Retinal pigment epithelial cell (primary cell): Measurements from ENCODE around the gene RNF223.

Experiments used
- DNase-seq: peaks from one replicate; pipeline ENCODE4 v3.0.0-alpha.2; 2010; ENCODE audit warnings: low read depth
- H3K4me3 ChIP-seq: 2 replicates; pipeline ENCODE4 v1.5.1; 2011; ENCODE audit warnings: mild to moderate bottlenecking, low read length, control low read depth, moderate library complexity
- TF ChIP-seq, protein P1 (sequence below): conservative IDR thresholded peaks from 2 replicates; pipeline ENCODE4 v1.5.1; 2011; ENCODE audit warnings: low read depth, low read length, control low read depth, inconsistent platforms

The RNF223 gene

DNA sequence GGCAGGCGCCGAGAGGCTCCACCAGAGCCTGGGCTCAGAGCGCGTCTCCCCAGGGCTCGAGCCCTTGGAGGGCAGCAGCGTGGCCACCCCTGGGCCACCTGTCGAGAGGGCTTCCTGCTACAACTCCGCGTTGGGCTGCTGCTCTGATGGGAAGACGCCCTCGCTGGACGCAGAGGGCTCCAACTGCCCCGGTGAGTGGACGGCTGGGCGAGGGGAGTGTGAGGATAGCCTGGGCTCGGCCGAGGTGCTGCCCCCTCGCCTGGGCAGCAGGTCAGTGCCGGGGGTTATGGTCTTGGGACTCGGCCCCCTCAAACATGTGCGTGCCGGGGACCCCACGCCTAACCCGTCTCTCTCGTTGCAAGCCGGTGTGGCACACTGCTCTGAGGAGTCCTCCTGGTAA is 27.3 kb downstream of the RNF223 start:
- no peak overlapping the region for H3K4me3 ChIP-seq
- DNase-seq = no peak
- TF ChIP-seq, protein P1, sequence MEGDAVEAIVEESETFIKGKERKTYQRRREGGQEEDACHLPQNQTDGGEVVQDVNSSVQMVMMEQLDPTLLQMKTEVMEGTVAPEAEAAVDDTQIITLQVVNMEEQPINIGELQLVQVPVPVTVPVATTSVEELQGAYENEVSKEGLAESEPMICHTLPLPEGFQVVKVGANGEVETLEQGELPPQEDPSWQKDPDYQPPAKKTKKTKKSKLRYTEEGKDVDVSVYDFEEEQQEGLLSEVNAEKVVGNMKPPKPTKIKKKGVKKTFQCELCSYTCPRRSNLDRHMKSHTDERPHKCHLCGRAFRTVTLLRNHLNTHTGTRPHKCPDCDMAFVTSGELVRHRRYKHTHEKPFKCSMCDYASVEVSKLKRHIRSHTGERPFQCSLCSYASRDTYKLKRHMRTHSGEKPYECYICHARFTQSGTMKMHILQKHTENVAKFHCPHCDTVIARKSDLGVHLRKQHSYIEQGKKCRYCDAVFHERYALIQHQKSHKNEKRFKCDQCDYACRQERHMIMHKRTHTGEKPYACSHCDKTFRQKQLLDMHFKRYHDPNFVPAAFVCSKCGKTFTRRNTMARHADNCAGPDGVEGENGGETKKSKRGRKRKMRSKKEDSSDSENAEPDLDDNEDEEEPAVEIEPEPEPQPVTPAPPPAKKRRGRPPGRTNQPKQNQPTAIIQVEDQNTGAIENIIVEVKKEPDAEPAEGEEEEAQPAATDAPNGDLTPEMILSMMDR = no peak

DNA sequence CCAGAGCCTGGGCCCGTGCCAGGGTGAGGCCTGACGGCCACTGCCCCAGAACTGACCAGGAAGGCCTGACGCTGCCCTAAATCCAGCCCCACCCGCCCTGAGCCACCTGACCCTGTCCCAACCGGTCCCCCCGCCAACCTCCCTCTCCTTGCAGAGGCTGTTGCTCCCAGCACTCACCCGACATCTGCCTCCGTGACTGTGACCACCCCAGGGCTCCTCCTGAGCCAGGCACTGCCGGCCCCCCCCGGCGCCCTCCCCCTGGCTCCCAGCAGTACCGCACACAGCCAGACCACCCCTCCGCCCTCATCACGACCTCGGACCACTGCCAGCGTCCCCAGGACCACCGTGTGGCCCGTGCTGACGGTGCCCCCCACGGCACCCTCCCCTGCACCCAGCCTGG is 27.9 kb downstream of the RNF223 start:
- no peak overlapping the region for H3K4me3 ChIP-seq

DNA sequence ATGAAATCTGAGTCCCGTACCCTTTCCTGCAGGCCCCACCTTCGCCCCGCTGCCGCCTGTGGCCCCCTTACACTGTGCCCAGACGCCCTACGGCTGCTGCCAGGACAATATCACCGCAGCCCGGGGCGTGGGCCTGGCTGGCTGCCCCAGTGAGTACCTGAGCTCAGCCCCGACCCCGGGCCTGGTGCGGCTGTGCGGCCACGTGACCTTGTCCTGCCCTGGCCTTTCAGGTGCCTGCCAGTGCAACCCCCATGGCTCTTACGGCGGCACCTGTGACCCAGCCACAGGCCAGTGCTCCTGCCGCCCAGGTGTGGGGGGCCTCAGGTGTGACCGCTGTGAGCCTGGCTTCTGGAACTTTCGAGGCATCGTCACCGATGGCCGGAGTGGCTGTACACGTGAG is 29.0 kb downstream of the RNF223 start:
- TF ChIP-seq, protein P1 = no peak
- no peak overlapping the region for H3K4me3 ChIP-seq
- DNase-seq = no peak

More for the DNA sequence above, 27.9 kb downstream of the RNF223 start:
- TF ChIP-seq, protein P1 = no peak
- DNase-seq = no peak

DNA sequence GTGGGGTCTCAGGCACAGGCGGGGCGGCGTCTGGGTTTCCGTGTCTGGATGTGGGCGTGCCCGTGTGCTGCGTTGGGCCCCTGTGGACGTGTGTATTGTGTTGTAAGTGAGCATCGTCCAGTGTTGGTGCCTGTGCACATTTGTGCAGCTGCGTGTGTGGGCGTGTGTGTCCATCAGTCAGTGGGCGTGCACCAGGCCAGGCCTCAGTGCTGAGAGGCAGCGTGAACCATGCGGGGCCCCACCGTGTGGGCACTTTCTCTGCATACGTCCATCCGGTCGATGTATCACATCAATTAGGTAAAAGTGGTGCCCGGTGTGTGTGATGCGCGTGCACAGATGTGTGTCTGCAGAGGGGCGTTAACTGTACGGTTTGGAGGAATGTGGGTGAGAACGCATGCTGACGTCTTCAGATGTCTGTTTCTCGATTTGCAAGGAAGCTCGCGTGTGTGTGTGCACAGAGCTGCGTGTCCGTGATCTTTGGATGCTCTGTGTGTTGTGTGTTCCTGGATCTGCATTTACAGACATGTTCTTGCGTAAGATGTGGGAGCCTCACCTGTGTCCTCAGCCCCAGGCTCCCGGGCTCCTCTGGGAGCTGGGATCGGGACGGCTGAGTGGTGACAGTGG is 29.5 kb downstream of the RNF223 start:
- DNase-seq = no peak
- TF ChIP-seq, protein P1 = no peak
- no peak overlapping the region for H3K4me3 ChIP-seq

DNA sequence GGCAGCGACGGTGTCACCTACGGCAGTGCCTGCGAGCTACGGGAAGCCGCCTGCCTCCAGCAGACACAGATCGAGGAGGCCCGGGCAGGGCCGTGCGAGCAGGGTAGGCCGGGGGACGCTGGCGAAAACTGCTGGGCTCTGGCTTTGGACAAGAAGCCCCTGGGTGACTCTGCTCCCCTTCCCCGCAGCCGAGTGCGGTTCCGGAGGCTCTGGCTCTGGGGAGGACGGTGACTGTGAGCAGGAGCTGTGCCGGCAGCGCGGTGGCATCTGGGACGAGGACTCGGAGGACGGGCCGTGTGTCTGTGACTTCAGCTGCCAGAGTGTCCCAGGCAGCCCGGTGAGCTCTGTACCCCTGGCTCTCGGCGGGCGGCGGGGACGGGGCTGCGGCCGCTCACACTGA is 30.2 kb downstream of the RNF223 start:
- TF ChIP-seq, protein P1 = no peak
- H3K4me3 ChIP-seq = no peak overlapping the region
- no peak for DNase-seq

DNA sequence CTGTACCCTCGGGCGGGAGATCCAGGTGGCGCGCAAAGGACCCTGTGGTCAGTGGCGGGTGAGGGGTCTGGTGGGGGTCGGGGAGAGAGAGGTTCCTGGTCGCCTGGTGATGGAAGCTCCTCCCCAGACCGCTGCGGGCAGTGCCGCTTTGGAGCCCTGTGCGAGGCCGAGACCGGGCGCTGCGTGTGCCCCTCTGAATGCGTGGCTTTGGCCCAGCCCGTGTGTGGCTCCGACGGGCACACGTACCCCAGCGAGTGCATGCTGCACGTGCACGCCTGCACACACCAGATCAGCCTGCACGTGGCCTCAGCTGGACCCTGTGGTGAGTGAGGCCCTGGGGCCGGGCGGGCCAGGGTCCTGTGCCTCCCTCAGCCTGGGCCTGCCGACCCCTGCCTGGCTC is 30.7 kb downstream of the RNF223 start:
- no peak for DNase-seq

GRCh38 chr1:1042835-1043234 is 31.3 kb downstream of the RNF223 start:
- no peak overlapping the region for H3K4me3 ChIP-seq
- TF ChIP-seq, protein P1 = no peak
- no peak for DNase-seq

More for the DNA sequence above, 30.7 kb downstream of the RNF223 start:
- TF ChIP-seq, protein P1 = no peak
- no peak overlapping the region for H3K4me3 ChIP-seq
